Ishikawa (cell line): ENCODE results near the gene STON2.

Experiments
- CEBPB ChIP-seq: IDR thresholded peaks from 2 replicates; pipeline ENCODE4 v1.6.1; 2012
- CREB1 ChIP-seq: IDR thresholded peaks from 2 replicates; pipeline ENCODE4 v1.6.1; 2012; ENCODE audit warnings: low read depth
- EGR1 ChIP-seq: IDR thresholded peaks from 2 replicates; pipeline ENCODE4 v1.6.1; 2012
- EP300 ChIP-seq: IDR thresholded peaks from 2 replicates; pipeline ENCODE4 v1.6.1; 2012; ENCODE audit warnings: borderline replicate concordance
- FOXM1 ChIP-seq: IDR thresholded peaks from 2 replicates; pipeline ENCODE4 v1.6.1; 2012; ENCODE audit warnings: low read depth, borderline replicate concordance
- MAX ChIP-seq: IDR thresholded peaks from 2 replicates; pipeline ENCODE4 v1.6.1; 2012
- NFIC ChIP-seq: IDR thresholded peaks from 2 replicates; pipeline ENCODE4 v1.6.1; 2012
- RAD21 ChIP-seq: IDR thresholded peaks from 2 replicates; pipeline ENCODE4 v1.6.1; 2012; ENCODE audit warnings: low read depth
- REST ChIP-seq: IDR thresholded peaks from 2 replicates; pipeline ENCODE4 v1.6.1; 2012; ENCODE audit warnings: low read depth, mild to moderate bottlenecking
- TAF1 ChIP-seq: IDR thresholded peaks from 2 replicates; pipeline ENCODE4 v1.6.1; 2012; ENCODE audit warnings: low read depth, mild to moderate bottlenecking
- TCF12 ChIP-seq: IDR thresholded peaks from 2 replicates; pipeline ENCODE4 v1.6.1; 2012; ENCODE audit warnings: low read depth
- TEAD4 ChIP-seq: IDR thresholded peaks from 2 replicates; pipeline ENCODE4 v1.6.1; 2012
- USF1 ChIP-seq: IDR thresholded peaks from 2 replicates; pipeline ENCODE4 v1.6.1; 2012
- YY1 ChIP-seq: IDR thresholded peaks from 2 replicates; pipeline ENCODE4 v1.6.1; 2012; ENCODE audit warnings: low read depth
- ZBTB7A ChIP-seq: IDR thresholded peaks from 2 replicates; pipeline ENCODE4 v1.6.1; 2012; ENCODE audit warnings: low read depth

Gene STON2

GRCh38 chr14:81400202-81400678, at the start of gene STON2:
TSS of gene STON2 (minus strand) at chr14:81400324. CDS start at chr14:81398382, 1,942 bp downstream.
- TF ChIP-seq RAD21 = no peak
- no peak for TF ChIP-seq MAX
- no peak for TF ChIP-seq TCF12
- TF ChIP-seq TAF1 = no peak
- TF ChIP-seq YY1 = 0 out of 2 replicates have a peak, but pooled peaks have one; percentile 25
- TF ChIP-seq REST = no peak
- TF ChIP-seq EGR1 = no peak
- TF ChIP-seq TEAD4 = no peak
- TF ChIP-seq USF1 = no peak
- TF ChIP-seq FOXM1 = no peak
- TF ChIP-seq EP300 = 0 out of 2 replicates have a peak, but pooled peaks have one; percentile 47
- no peak for TF ChIP-seq CEBPB
- no peak for TF ChIP-seq CREB1
- no peak for TF ChIP-seq ZBTB7A
- TF ChIP-seq NFIC = peak; percentile 85

- no peak for TF ChIP-seq FOXM1
- no peak for TF ChIP-seq CEBPB
- TF ChIP-seq ZBTB7A = no peak
- no peak for TF ChIP-seq EP300
- TF ChIP-seq RAD21 = no peak
- no peak for TF ChIP-seq MAX
- no peak for TF ChIP-seq TCF12
- no peak for TF ChIP-seq NFIC
- TF ChIP-seq CREB1 = no peak
- TF ChIP-seq EGR1 = no peak
- no peak for TF ChIP-seq TAF1
- TF ChIP-seq USF1 = no peak
- TF ChIP-seq REST = no peak
Observed at GRCh38 chr14:81449576-81449975, 49.5 kb upstream of the STON2 start.

GRCh38 chr14:81449114-81449513, 49.0 kb upstream of the STON2 start:
- TF ChIP-seq EGR1 (no peak), FOXM1 (no peak)

- TF ChIP-seq EGR1 (no peak), CREB1 (no peak), TAF1 (no peak), USF1 (no peak), ZBTB7A (no peak), CEBPB (no peak), RAD21 (no peak)
Observed at GRCh38 chr14:81447021-81447764, 47.1 kb upstream of the STON2 start.

- no peak for TF ChIP-seq EP300
- no peak for TF ChIP-seq RAD21
- TF ChIP-seq FOXM1 = no peak
- no peak for TF ChIP-seq CEBPB
- no peak for TF ChIP-seq TCF12
Observed at GRCh38 chr14:81446279-81447007, 46.3 kb upstream of the STON2 start.
